HL-60/S4 treated with phorbol 12-myristate 13-acetate at 8.2 ng/mL for 4 days and 3 days (cell line): ENCODE data around the gene WSB1.
"Not testable (repeated sequence)": the region's sequence is repeated elsewhere in the genome, so short reads cannot be mapped to it uniquely, and the experiment has no call there.

Source experiments
- in situ Hi-C: fragments of 300-500 bp; cut with MboI; formaldehyde crosslinking; loops from 2 replicates; pipeline ENCODE4 v1.15.0; 2022; ENCODE audit warnings: low sequenced_read_pairs

Gene WSB1

DNA sequence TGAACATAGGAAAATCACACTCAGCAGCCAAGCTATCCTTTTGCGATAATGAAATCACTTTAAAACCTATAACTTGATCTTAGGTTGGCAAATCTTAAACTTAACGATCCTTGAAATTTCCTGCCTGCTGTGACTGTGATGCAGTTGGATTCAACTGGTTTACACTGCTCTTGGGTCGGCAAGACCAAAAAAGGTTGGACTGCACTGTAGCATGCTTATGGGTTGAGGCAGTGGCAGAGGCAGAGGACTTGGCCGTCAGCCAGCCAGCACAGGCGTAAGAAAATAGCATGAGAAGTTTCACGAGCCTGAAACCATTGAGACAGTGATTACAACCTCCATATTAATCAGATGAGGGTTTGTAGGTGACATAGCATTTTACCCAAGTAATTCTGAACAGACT is 21.4 kb downstream of the WSB1 start:
- in situ Hi-C loops = no loop called here

DNA sequence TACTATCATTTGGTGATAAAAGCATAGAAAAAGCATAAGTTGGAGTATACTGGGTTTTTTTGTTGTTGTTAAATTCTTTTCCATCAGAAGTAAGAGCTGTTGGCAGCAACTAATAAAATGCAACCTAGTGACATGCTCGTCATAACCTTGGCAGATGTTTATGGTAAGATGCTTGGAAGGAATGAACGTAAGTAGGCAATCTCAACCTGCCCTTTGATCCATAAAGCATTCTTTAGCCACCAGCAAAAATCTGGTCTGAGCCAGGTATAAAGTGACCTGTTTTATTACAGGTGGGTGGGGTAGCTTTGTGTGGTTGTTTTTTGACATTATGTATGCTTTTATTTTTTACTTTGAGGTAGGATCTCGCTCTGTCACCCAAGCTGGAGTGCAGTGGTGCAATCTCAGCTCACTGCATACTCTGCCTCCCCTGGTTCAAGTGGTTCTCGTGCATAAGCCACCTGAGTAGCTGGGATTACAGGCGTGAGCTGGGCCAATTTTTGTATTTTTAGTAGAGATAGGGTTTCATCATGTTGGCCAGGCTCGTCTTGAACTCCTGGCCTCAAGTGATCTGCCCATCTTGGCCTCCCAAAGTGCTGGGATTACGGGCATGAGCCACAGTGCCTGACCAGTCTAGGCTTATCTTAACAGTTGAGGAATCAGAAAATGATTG is 22.0 kb downstream of the WSB1 start:
- in situ Hi-C loops = no loop called here

DNA sequence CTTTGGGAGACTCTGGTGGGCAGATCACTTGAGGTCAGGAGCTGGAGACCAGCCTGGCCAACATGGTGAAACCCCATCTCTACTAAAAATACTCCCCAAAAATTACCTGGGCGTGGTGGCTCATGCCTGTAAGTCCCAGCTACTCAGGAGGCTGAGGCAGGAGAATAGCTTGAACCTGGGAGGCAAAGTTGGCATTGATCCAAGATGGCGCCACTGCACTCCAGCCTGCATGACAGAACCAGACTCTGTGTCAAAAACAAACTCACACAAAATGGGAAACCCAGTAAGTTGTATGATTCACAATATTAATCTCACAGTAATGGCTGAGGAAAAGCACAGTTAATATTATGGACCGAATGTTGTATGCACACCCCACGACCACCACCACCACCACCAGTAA is 24.3 kb downstream of the WSB1 start:
- in situ Hi-C loops = no loop called here

DNA sequence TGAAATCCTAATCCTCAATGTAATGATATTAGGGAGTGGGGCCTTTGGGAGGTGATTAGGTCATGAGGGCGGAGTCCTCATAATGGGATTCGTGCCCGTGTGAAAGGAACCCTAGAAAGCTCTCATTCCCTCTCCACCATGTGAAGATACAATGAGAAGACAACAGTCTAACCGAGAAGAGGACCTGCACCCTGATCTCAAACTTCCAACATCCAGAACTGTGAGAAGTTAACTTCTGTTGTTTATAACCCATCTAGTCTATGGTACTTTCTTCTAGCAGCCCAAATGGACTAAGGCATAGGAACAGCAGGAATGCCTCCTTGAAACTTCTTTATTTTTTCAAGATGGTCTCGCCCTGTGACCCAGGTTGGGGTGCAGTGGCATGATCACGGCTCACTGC is 24.7 kb downstream of the WSB1 start:
- in situ Hi-C loops = no loop called here

DNA sequence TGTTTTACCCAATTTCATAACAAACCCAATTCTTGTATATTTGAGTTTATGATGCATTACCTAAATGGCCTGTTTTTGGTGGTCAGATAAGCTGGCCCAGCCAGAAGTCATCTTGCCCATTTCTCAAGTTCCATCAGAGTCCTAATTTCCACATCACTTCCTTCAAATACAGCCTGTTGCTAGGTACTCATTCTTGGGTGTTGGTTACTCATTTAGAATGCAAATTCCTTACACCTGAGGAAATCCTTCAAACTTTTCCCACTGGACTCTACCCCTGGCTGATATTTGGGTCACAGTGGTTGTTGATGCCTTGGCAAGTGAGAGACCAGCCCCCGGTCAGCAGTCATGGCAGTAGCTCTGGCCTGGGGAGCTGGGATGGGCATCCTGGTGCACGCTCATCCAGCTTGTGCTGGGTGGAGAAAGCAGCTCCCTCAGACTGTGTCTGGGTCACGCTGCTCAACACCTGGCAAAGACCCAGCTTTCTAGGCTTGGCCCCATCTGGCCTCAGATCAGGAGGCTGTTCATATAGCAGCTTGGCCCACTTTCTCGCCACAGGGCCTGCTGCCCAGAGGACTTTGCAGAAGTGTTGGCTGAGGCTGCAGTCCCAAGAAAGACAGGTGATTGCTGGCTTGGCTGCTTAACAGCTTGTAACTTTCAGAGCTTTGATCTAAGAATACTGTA is 25.8 kb downstream of the WSB1 start:
- in situ Hi-C loops = no loop called here

DNA sequence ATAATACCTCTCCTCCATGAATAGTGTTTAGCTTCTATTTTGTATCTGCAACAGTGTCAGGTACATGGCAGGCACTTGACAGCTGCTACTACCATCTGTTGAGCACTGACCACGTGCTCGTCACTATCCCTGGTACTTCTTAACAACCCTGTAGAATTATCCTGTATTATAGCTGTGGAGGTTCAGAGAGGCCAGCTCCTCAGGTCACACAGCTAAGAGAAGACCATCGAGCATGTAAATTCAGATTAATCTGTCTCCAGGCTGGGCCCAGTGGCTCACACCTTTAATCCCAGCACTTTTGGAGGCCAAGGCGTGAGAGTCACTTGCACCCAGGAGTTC is 26.3 kb downstream of the WSB1 start:
- in situ Hi-C loops = no loop called here

DNA sequence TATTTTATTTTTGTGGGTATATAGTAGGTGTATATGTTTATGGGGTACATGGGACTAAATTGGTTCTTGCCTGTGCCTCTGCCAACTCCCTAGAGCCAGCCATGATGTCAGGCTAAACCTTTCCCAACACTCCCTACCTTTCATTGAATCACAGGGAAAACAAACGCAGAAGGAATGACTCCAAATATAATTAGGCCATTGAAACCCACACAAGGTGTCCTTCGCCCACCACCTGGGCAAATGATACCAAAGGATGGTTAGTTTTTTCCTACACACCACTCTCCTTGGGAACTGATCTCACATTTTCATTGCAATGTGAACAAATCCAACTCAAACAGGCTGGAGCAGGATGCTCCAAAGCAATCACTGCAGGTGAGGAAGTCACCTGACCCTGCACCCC is 27.5 kb downstream of the WSB1 start:
- in situ Hi-C loops = no loop called here

DNA sequence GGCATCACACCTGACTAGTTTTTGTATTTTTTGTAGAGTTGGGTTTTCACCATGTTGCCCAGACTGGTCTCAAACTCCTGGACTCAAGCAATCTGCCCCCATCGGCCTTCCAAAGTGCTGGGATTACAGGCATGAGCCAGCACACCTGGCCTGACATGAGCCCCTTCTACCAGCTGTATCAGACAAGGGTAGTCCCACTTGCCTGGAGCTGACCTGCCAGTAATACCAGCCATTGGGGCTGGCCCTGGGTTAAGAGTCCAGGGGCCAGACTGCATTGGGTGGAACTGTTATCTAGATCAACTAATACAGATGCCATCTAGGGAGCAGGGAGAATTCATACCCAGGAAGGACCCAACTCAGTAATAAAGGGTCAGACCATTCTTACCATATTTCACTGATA is 28.1 kb downstream of the WSB1 start:
- in situ Hi-C loops = no loop called here

DNA sequence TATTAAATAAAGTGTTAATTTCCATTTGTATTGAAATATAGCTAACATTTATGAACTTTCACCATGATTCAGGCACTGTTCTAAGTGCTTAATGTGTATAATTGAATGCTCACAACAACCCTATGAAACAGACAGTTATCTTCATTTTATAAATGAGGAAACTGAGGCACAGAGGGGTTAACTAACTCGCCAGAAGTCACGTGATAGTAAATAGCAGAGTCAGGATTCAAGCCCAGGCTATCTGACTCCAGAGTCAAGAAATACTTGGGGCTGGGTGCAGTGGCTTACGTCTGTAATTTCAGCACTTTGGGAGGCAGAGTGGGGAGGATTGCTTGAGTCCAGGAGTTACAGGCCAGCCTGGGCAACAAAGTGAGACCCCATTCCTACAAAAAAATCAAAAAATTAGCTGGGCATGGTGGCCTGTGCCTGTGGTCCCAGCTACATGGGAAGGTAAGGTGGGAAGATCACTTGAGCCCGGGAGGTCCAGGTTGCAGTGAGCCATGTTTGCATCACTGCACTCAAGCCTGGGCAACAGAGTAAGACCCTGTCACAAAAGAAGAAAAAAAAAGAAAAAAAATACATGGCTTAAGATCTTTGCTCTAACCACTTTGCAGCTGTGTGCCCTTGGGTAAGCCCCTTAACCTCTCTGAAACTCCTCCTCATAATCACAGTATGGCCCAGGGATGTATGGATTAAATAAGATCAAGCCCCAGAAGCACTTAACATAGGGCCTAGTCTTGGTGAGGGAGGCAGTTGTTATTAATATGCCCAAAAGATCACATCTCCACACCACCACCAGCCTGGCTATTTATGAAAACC is 29.0 kb downstream of the WSB1 start:
- in situ Hi-C loops = no loop called here

DNA sequence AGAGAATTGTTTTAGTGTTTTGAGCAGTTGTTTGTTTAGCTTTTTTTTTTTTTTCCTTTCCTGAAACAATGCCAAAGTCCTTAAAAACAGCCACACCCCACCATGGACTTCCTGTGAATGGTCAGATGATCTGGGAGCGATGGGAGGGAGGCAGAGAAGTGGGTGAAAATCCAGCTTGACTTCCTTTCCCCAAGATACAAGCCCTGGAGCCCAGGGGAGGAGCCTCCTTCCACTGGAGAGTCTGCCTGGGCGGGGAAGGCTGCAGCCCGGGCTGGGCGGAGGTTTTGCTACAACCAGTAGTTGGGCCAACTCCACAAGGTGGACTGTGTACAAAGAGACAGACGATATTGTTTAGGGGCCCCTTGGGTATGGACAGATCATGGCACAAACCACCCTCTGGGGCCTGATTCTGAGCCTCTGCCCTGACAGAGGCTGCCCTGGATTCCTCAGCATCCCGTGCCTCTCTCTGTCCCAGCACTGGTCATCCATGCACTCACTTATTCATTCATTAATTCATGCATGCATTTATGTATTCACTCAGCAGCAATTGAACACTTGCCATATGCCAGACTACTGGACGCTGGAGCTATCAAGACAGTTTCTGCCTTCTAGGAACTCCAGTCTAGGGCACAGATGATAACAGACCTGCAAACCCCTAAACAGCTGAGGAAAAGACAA is 29.8 kb downstream of the WSB1 start:
- in situ Hi-C loops = no loop called here

DNA sequence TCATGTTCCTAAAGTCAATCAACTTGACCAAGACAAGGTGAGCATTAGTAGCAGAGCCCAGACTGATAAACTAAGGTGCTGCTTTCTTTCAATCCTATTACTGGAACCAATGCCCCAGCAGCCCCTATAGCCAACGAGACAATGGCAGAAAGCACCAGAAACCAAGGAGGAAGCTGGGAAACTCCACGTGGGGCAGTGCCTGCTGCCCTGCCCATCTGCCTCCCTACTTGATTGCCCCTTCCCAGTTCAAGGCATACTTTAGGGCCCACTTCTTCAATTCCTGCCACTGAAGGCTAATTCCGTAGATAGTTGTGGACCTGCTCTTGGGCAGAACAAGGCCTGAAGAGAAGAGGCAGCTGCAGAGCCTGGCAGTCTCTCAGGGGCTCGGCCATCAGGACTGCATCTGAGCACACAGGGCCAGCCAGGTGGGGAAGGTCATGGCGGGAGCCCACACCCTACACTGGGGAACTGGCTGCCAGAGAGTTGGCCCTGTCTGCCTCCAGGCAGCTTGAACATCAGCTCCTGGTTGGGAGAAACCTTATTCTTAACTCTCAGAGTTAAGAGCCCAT is 30.9 kb downstream of the WSB1 start:
- in situ Hi-C loops = no loop called here

DNA sequence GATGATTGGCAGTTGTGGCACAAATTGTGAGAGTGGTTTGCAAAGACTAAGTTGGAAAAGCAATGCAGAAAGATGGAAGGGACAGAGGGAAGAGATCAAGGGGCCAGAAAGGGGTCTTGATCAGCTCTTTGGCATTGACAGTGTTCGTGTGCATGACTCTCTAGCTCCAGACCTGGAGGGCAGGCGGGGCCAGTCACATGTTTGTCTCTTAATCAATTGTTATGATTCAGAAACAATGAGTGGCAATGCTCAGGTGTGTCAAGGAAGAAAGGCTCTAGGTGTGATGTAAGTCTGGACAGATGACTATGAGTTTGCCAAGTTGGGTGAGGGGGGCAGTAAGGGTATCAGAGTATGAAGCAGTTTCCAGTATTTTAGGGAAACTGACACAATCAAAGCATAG is 32.1 kb downstream of the WSB1 start:
- in situ Hi-C loops = no loop called here

DNA sequence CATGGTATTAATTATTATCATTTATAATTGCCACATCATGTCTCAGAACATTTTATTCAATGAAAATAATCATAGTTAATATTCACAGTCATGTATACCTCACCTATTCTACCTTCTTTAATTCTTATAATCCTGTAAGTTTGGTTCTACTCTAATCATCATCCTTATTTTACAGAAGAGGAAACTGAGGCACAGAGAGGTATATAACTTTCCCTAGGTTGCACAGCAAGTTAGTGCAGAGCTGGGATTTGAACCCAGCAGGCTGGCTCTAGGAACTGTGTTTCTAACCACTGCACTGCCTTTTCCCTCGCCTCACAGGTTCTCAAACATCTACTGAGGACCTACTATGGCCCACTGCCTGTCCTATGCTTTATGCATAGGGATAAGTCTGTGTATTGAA is 32.7 kb downstream of the WSB1 start:
- in situ Hi-C loops = no loop called here

DNA sequence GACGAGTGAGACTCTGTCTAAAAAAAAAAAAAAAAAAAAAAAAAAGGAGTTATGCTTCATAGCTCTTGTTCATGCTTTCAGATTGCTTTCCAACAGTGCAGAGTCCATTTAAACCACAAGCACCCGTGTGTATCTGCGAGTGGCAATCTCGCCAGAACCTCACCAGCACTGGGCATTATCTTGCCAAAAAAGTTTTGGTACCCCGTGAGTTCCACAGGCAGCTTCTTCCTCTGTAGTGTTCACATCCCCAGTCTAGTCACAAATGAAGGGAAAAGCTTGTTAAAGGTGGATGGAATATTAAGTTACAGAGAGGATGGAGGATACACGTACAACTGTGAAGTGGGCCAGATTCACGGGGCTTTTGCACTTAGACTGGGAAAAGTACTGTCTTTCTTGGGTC is 33.5 kb downstream of the WSB1 start:
- in situ Hi-C loops = no loop called here

DNA sequence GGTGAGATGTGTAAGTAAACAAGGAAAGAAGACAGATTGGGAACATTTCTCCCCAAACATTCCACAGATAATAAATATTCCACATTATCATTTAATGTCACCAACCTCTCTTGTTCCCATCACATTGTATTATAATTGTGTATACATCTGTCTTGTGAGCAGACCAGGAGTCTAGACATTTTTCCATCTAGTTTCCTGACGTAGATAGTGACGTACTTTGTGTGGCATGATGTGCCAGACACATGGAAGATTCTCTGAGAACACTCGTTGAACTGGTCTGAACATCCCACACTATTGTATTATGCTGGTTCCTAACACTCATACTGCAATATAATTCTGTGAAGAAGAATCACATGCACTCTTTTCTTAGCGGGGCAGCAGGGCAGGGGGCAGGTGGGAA is 34.0 kb downstream of the WSB1 start:
- in situ Hi-C loops = no loop called here

DNA sequence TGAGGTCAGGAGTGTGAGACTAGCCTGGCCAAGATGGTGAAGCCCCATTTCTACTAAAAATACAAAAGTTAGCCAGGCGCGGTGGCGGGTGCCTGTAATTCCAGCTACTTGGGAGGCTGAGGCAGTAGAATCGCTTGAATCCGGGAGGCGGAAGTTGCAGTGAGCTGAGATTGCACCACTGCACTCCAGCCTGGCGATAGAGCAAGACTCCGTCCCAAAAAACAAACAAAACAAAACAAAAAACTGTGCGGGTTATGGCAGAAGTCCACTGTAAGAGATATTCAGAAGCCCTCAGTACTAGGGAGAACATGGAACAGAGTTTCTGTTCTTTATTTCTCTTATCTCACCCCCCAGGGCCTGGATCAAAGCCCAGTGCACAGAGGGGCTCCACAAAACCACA is 34.8 kb downstream of the WSB1 start:
- in situ Hi-C loops = not testable (repeated sequence)

DNA sequence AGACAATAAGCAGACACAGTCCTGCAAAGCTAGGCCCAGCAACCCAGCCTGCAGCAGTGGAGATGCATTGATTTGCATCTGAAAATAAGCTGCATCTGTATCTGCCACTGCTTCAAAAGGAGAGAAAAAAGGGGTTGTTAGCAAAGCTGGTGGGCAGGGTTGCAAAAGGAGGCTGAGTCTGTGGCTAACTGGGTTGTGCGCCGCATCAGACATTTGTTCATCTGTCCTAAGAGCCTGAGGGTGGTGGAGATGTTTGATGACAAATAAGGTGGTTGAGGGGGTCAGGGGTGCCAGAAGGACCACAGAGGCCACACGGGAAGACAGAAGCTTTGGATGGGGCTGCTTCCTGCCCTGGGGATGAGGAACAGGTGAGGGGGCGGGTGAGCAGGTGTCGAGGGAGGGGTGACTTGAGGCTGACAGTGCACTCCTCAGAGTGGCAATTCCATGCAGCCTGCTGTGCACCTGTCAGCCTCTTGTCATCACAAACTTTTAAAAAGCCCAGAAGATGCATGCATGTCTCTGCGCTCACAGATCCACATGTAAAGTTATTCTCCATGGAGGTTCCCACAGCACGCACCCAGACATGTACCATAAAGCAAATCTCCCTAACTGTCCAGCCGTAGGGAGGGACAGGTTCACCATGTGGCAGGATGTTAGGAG is 35.4 kb downstream of the WSB1 start:
- in situ Hi-C loops = no loop called here

DNA sequence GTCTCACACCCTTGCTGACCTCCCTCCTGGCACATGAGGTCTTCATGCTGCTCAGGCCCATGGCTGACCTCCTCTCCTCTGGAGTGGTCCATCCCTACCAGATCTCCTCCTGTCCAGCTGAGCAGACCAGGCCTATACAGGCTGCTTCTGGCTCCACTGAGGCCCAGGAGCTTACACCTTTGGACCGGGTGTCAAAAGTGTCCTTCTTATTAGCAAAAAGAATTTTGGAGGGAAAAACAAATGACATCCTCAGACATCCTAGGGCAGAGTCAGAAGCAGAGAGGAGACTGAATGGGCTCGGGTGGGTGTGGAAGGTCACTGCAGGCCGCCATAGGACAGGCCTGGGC is 38.1 kb downstream of the WSB1 start:
- in situ Hi-C loops = no loop called here

DNA sequence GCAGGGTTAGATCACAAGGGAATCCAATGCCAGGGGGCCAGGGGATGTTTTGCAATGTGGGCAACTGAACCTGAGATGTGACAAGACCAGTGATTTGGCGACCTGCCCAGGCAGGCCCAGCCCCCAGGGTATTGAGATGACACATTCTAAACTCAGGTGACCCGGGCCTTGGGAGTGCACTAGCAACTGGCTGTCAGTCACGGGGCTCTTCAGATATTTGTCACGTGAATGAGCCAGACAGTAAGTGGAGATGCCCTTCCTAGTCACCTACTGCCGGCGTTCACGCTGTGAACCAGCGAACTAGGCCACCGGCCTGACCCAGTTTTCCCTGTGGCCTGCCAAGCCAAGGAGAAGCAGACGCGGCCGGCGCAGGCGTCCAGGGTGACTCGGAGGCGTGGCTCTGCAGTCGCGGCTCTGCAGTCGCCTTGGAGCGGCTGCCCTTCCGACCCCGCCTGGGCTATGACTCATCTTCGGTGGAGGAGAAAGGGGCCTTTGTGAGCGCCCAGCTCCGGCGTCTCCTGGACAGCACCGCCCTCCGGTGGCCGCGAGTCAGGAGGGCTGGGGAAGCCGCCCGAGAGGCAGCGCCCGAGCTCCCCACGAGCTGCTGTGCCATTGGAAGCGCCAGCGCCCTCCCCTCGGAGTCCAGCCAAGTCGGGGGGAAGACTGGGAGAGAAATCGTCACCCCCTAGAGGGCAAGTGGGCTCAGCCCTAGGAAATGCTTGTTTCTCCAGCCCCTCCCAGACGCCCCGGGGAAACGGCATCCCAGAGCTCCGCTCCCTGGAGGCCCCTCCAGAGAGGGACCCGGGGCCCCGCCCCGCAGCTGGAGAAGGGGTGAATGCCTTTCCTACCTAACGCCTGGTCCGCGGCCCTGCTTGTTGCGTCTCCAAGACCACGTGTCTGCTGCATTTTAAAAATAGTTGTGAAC is 38.8 kb downstream of the WSB1 start:
- in situ Hi-C loops = no loop called here

DNA sequence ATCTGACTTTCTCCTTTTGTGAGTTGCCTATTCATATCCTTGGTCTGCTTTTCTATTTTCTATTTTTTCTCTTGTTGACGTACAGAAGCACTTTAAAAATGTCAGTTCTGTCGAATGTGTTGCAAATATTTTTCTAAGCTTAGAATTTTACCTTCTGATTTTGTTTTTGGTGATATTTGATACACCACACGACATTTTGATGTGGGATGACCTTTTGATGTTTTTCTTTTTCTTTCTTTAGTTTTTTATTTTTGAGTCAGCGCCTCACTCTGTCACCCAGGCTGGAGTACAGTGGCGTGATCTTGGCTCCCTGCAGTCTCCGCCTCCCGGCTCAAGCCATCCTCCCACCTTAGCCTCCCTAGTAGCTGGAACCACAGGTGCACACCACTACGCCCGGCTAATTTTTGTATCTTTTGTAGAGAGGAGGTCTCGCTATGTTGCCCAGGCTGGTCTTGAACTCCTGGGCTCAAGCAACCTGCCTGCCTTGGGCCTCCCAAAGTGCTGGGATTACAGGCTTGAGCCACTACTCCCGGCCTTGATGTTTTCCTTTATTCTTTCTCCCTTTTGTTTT is 39.6 kb downstream of the WSB1 start:
- in situ Hi-C loops = no loop called here
